ENCODE results near the gene CCNA2. TPM values are rescaled to one million over a fixed set of nuclear protein-coding genes. Genes with fewer than 3 reads are reported as not detected.

Gene CCNA2
- total RNA-seq, 1 experiment from 2014 or later: 89.2 TPM

DNA sequence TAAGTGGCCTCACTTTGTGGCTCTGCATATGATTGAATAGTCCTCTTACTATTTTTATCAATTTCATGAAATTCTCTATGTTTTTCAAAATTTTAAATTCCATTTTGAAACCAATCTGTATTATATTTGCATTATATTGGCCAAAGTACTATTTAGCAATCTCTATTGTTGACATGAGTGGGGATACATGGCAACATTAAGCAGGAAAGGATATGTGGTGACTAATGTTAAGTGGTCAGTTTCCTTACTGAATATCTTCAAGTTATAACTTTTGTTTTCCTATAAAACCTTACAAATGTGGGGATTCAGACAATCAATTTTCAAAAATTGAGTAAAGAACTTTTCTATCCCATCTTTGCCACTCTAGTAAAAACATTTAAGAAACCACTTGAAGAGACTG, 36.4 kb upstream of the CCNA2 start:
- Histone ChIP-seq H2AK5ac (ENCODE audit: insufficient read length, low read length) (no peak overlapping the region), H3K9ac (ENCODE audit: extremely low read depth, insufficient read length, low read length) (no peak overlapping the region), H3K23me2 (ENCODE audit: insufficient read length, low read depth, low read length, poor library complexity, severe bottlenecking) (no peaks in the 10 kb centered on the region), H2BK20ac (ENCODE audit: low read depth, low read length, poor library complexity, severe bottlenecking) (no peak overlapping the region), H3T11ph (ENCODE audit: low read length) (no peak overlapping the region), H3K14ac (ENCODE audit: insufficient read depth, low read length) (no peak overlapping the region), H3K79me1 (ENCODE audit: insufficient read depth, low read depth, low read length, poor library complexity, severe bottlenecking) (no peaks in the 10 kb centered on the region), H3K79me2 (ENCODE audit: insufficient read depth, low read length) (no peaks in the 10 kb centered on the region), H2BK12ac (ENCODE audit: insufficient read length, low read depth, low read length) (no peak overlapping the region), H3K4me2 (ENCODE audit: insufficient read depth, insufficient read length, low read length) (no peak overlapping the region), H4K8ac (replicated peaks; ENCODE audit: insufficient read length, low read depth, low read length) (no peak overlapping the region), H4K91ac (ENCODE audit: insufficient read length, low read depth, low read length) (no peak overlapping the region), H2AFZ (ENCODE audit: low read length) (no peak overlapping the region), H3K56ac (ENCODE audit: insufficient read length, low read depth, low read length) (no peak overlapping the region), H3K4me1 (ENCODE audit: insufficient read depth, low read length) (no peaks in the 10 kb centered on the region), H2BK120ac (ENCODE audit: low read depth, low read length, poor library complexity, severe bottlenecking) (no peak overlapping the region), H3K18ac (ENCODE audit: insufficient read length, low read depth, low read length) (no peak overlapping the region), H2BK5ac (ENCODE audit: insufficient read length, low read length) (no peak overlapping the region), H3K27ac (ENCODE audit: insufficient read length, low read depth, low read length) (no peak overlapping the region), H3K4ac (ENCODE audit: low read depth, low read length) (no peak overlapping the region), H2BK15ac (ENCODE audit: low read depth, low read length) (no peak overlapping the region), H4K20me1 (ENCODE audit: control insufficient read depth, insufficient read depth, insufficient read length) (no peaks in the 10 kb centered on the region), H3K9me3 (ENCODE audit: control insufficient read depth, low read depth, low read length) (no peaks in the 10 kb centered on the region), H4K5ac (ENCODE audit: insufficient read length, low read depth, low read length) (no peak overlapping the region), H3K23ac (ENCODE audit: insufficient read length, low read depth, low read length) (no peak overlapping the region), H3K27me3 (ENCODE audit: insufficient read depth, low read length) (no peaks in the 10 kb centered on the region)
- DNase-seq: no peak
- Mint-ChIP-seq H3K4me1 (peaks cover 6% of the 10 kb centered on the region in 2 experiments), H3K27me3 (ENCODE audit: low read depth) (no peaks in the 10 kb centered on the region), H3K27ac (no peak overlapping the region), H3K4me3 (no peak overlapping the region), H3K9me3 (no peaks in the 10 kb centered on the region), H3K36me3 (ENCODE audit: insufficient read depth in 1 of 3, low read depth in 3 of 3) (peaks cover 0 to 17% (median 10%) of the 10 kb centered on the region in 3 experiments; a peak in 4 of 7 replicates)
- TF ChIP-seq, protein P1, sequence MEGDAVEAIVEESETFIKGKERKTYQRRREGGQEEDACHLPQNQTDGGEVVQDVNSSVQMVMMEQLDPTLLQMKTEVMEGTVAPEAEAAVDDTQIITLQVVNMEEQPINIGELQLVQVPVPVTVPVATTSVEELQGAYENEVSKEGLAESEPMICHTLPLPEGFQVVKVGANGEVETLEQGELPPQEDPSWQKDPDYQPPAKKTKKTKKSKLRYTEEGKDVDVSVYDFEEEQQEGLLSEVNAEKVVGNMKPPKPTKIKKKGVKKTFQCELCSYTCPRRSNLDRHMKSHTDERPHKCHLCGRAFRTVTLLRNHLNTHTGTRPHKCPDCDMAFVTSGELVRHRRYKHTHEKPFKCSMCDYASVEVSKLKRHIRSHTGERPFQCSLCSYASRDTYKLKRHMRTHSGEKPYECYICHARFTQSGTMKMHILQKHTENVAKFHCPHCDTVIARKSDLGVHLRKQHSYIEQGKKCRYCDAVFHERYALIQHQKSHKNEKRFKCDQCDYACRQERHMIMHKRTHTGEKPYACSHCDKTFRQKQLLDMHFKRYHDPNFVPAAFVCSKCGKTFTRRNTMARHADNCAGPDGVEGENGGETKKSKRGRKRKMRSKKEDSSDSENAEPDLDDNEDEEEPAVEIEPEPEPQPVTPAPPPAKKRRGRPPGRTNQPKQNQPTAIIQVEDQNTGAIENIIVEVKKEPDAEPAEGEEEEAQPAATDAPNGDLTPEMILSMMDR (conservative IDR thresholded peaks at IDR 0.05): no peak

Data from H9 (cell line).